Caco-2 (cell line): ENCODE results near the gene CTNND2. TPM values are rescaled to one million over a fixed set of nuclear protein-coding genes. Genes with fewer than 3 reads are reported as not detected.

Source experiments
- BruUV-seq: library from RNA; stranded (reverse); fragments of 400-500 nt; replicated peaks from 2 replicates; lab custom pipeline; 2021; lab: Mats Ljungman, UMichigan
- CTCF ChIA-PET: fragments of 300-600 bp; sonication (Branson Sonifier 250); formaldehyde crosslinking; loops from one replicate; lab custom pipeline; 2022; ENCODE audit warnings: antibody characterized with exemption; lab: Charles Lee
- POLR2A ChIA-PET: fragments of 300-600 bp; sonication (Branson Sonifier 250); formaldehyde crosslinking; loops from one replicate; lab custom pipeline; 2022; ENCODE audit warnings: antibody characterized with exemption; lab: Charles Lee
- DNase-seq, 2 experiments: peaks; one replicate each; pipeline versions ENCODE4 v3.0.0 to v3.0.0-alpha.2; 2020 to 2022
- H3K27me3 ChIP-seq: replicated peaks from 2 replicates; pipeline ENCODE4 v1.6.0; 2011; ENCODE audit warnings: low read length; ENCODE audit not compliant: control insufficient read depth, insufficient read depth
- H3K36me3 ChIP-seq: 2 replicates; pipeline ENCODE4 v1.5.1; 2011; ENCODE audit warnings: low read length; ENCODE audit not compliant: control insufficient read depth, insufficient read depth
- H3K4me1 ChIP-seq: fragments of 250-450 bp; sonication (Bioruptor Pico); 2 replicates; pipeline ENCODE4 v1.5.1; 2020; ENCODE audit warnings: mild to moderate bottlenecking
- H3K4me3 ChIP-seq: 2 replicates; pipeline ENCODE4 v1.5.1; 2011; ENCODE audit warnings: low read depth, mild to moderate bottlenecking, control low read depth, low read length
- H3K9me3 ChIP-seq: fragments of 250-450 bp; sonication (Bioruptor Pico); 2 replicates; pipeline ENCODE4 v1.5.1; 2020; ENCODE audit warnings: mild to moderate bottlenecking, moderate library complexity
- H3K27ac Mint-ChIP-seq: one replicate; pipeline ENCODE4 v1.8.0; 2022; ENCODE audit warnings: mixed read lengths; ENCODE audit not compliant: unreplicated experiment
- H3K27me3 Mint-ChIP-seq: one replicate; pipeline ENCODE4 v1.8.0; 2022; ENCODE audit warnings: mixed read lengths; ENCODE audit not compliant: insufficient read depth, unreplicated experiment
- H3K36me3 Mint-ChIP-seq: one replicate; pipeline ENCODE4 v1.8.0; 2022; ENCODE audit warnings: mild to moderate bottlenecking, mixed read lengths; ENCODE audit not compliant: insufficient read depth, unreplicated experiment
- H3K4me1 Mint-ChIP-seq: one replicate; pipeline ENCODE4 v1.8.0; 2022; ENCODE audit warnings: low read depth, mixed read lengths; ENCODE audit not compliant: unreplicated experiment
- H3K4me3 Mint-ChIP-seq: one replicate; pipeline ENCODE4 v1.8.0; 2022; ENCODE audit warnings: mild to moderate bottlenecking, moderate library complexity, mixed read lengths; ENCODE audit not compliant: unreplicated experiment
- H3K9me3 Mint-ChIP-seq: one replicate; pipeline ENCODE4 v1.8.0; 2022; ENCODE audit warnings: mixed read lengths; ENCODE audit not compliant: unreplicated experiment
- intact Hi-C: fragments of 100-400 bp; cut with micrococcal nuclease; formaldehyde crosslinking; loops from one replicate; pipeline ENCODE4 v1.10.0; 2022; ENCODE audit not compliant: unreplicated experiment
- total RNA-seq: library from RNA; stranded (reverse); gene quantifications from 2 replicates; pipeline ENCODE4 v1.2.3, GENCODE V29; 2022
- TF ChIP-seq, protein P1 (sequence below), 2 experiments: fragments of 200-600 bp in 1 of 2; IDR thresholded peaks; 1 replicate in 1 of 2; 2 replicates in 1 of 2; pipeline versions ENCODE4 v1.5.1 to v1.8.0; 2011 to 2022; ENCODE audit warnings: antibody characterized with exemption in 1 of 2, control low read depth in 1 of 2, inconsistent platforms in 1 of 2, low read depth in 1 of 2, low read length in 1 of 2, mild to moderate bottlenecking in 1 of 2, moderate library complexity in 1 of 2; ENCODE audit not compliant: insufficient read depth in 1 of 2, severe bottlenecking in 1 of 2, unreplicated experiment in 1 of 2

The CTNND2 gene
- total RNA-seq, 1 experiment from 2014 or later: 0.32 TPM

DNA sequence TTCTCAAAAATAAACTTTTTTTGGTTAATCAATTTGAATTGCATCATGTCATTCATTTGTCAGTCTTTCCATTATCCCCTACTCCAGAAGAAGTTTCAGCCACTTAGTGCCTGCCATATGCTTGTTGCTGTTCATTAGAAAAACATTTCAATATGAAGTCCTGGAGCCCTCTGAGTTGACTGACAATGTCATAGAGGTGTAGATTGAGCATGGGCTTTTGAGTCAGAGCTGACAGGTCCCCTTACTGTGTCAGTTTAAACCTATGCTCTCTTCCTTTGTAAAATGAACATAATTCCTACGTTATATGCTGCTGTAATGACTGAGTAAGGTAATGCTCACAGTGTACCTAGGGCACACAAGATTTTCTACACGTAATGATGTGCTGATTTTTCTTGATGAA lies 114.0 kb downstream of the CTNND2 start:
- peaks cover 18% of the 10 kb centered on the region for H3K27me3 Mint-ChIP-seq
- H3K27ac Mint-ChIP-seq: no peak overlapping the region
- no peak for DNase-seq
- Histone ChIP-seq H3K9me3 (no peaks in the 10 kb centered on the region), H3K27me3 (no peaks in the 10 kb centered on the region), H3K36me3 (no peaks in the 10 kb centered on the region), H3K4me1 (no peaks in the 10 kb centered on the region), H3K4me3 (no peak overlapping the region)
- TF ChIP-seq, protein P1, sequence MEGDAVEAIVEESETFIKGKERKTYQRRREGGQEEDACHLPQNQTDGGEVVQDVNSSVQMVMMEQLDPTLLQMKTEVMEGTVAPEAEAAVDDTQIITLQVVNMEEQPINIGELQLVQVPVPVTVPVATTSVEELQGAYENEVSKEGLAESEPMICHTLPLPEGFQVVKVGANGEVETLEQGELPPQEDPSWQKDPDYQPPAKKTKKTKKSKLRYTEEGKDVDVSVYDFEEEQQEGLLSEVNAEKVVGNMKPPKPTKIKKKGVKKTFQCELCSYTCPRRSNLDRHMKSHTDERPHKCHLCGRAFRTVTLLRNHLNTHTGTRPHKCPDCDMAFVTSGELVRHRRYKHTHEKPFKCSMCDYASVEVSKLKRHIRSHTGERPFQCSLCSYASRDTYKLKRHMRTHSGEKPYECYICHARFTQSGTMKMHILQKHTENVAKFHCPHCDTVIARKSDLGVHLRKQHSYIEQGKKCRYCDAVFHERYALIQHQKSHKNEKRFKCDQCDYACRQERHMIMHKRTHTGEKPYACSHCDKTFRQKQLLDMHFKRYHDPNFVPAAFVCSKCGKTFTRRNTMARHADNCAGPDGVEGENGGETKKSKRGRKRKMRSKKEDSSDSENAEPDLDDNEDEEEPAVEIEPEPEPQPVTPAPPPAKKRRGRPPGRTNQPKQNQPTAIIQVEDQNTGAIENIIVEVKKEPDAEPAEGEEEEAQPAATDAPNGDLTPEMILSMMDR (IDR thresholded peaks at IDR 0.05; ENCODE audit: insufficient read depth in 1 of 2, low read depth in 1 of 2, low read length in 1 of 2, severe bottlenecking in 1 of 2, unreplicated experiment in 1 of 2): no peak
- CTCF ChIA-PET: no interaction called here
- no peaks in the 10 kb centered on the region for H3K4me1 Mint-ChIP-seq
- H3K9me3 Mint-ChIP-seq: no peaks in the 10 kb centered on the region
- intact Hi-C loops: no loop called here
- H3K36me3 Mint-ChIP-seq: no peaks in the 10 kb centered on the region
- POLR2A ChIA-PET: no interaction called here
- no peak overlapping the region for H3K4me3 Mint-ChIP-seq
- BruUV-seq: no TSS peak

DNA sequence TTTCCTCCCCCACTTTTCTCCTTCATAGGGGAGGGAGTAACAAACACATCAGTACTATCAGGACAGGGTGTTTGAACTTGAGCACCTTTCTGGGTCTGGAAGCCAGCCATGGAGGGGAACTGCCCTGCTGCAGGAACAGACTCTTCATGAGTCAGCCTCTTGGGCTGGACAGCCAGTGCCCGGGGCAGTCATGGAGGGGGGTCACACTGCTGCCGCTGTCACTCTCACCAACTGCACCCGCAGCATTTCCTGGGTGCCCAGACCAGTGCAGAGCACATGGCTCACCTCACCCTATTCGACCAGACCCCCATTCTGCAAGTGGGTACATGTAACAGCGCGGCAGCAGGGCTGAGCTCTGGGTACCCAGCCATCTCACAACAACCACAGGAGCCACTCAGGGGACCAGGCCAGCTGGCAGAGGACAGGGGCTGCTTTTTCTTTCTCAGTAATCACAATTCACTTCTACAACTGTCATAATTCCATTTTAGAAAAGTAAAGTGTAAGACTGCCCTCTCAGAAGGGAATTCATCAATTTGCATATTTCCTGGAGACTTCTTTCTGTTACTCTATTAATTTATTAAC lies 118.4 kb downstream of the CTNND2 start:
- ChIA-PET POLR2A (no interaction called here), CTCF (no interaction called here)
- Histone ChIP-seq H3K4me3 (no peak overlapping the region), H3K9me3 (no peaks in the 10 kb centered on the region), H3K36me3 (no peaks in the 10 kb centered on the region), H3K4me1 (no peaks in the 10 kb centered on the region), H3K27me3 (no peaks in the 10 kb centered on the region)
- Mint-ChIP-seq H3K4me1 (no peaks in the 10 kb centered on the region), H3K27me3 (peaks cover 7% of the 10 kb centered on the region), H3K9me3 (no peaks in the 10 kb centered on the region), H3K4me3 (no peak overlapping the region), H3K36me3 (no peaks in the 10 kb centered on the region), H3K27ac (no peak overlapping the region)
- TF ChIP-seq, protein P1 (IDR thresholded peaks at IDR 0.05; ENCODE audit: insufficient read depth in 1 of 2, low read depth in 1 of 2, low read length in 1 of 2, severe bottlenecking in 1 of 2, unreplicated experiment in 1 of 2): no peak
- intact Hi-C loops: no loop called here
- no peak for DNase-seq
- no TSS peak for BruUV-seq

DNA sequence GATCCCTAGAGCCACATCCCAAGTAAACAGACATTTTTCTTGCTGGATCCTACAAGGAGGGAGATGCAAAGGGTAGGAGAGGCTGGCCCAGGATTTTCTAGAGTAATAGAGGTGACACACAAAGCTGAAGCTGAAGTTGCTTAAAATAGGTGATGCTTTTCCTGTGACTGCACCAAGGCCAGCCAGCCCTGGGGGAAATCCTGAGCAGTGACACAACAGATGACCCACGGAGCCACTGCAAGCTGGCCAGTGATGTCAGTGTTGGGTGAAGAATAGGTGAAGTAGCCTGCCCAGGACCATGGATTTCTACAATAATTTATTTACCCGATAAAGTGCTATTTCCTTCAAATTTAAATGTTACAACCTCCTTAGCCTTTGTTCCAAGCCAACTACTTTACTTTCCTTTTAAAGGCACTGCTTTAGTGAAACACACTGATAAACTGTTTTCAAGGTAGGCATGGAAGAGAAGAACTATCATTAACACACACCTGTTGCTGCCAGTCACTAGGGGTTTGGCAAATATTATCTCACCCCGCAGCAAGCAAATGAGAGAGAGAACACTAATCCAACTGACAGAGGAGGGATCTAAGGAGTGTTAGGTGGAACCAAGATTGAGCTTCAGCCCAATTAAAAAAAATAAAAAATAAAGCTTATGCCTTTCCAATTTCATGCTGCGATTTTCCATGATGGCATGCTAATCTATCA lies 123.5 kb downstream of the CTNND2 start:
- Histone ChIP-seq H3K36me3 (no peaks in the 10 kb centered on the region), H3K9me3 (no peaks in the 10 kb centered on the region), H3K4me1 (no peaks in the 10 kb centered on the region), H3K27me3 (no peaks in the 10 kb centered on the region), H3K4me3 (no peak overlapping the region)
- peaks cover 12% of the 10 kb centered on the region for H3K27me3 Mint-ChIP-seq
- H3K9me3 Mint-ChIP-seq: no peaks in the 10 kb centered on the region
- CTCF ChIA-PET: no interaction called here
- no peaks in the 10 kb centered on the region for H3K4me1 Mint-ChIP-seq
- H3K36me3 Mint-ChIP-seq: no peaks in the 10 kb centered on the region
- TF ChIP-seq, protein P1 (IDR thresholded peaks at IDR 0.05; ENCODE audit: insufficient read depth in 1 of 2, low read depth in 1 of 2, low read length in 1 of 2, severe bottlenecking in 1 of 2, unreplicated experiment in 1 of 2): no peak
- no peak overlapping the region for H3K27ac Mint-ChIP-seq
- BruUV-seq: no TSS peak
- H3K4me3 Mint-ChIP-seq: no peak overlapping the region
- DNase-seq: no peak
- POLR2A ChIA-PET: no interaction called here
- intact Hi-C loops: no loop called here
